Measurements from ENCODE around the gene TRPC5OS.

DNA sequence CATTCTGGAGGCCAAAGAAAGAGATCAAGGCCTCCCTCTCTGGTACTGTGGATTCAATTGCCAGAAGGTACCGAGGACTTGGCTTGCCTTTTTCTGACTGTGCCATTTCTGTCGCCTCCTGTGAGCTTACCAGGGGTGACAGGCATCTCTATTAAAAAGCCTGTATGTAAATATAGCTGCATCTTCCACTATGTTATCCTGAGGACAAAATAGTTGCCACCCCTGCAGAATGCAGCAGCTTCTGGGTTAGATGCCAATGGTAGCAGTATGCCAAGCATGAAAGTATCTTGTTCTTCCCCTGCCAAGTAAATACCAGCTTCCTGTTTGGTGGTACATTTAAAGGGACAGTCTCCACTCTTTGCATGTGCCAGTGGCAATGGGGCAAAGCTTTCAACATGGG lies 10.7 kb downstream of the TRPC5OS start:
- no peak for TF ChIP-seq SUZ12 (IDR thresholded peaks at IDR 0.05)
- no peak for TF ChIP-seq ZNF384 (IDR thresholded peaks at IDR 0.05)

Data from HEK293T (cell line).